Right ventricle myocardium superior (tissue), 1 donor: Measurements from ENCODE around the gene NAA35. TPM values are rescaled to one million over a fixed set of nuclear protein-coding genes. Genes with fewer than 3 reads are reported as not detected.
"Not testable (repeated sequence)": the region's sequence is repeated elsewhere in the genome, so short reads cannot be mapped to it uniquely, and the experiment has no call there.

Experiments used
- ATAC-seq: fragments of 200-7000 bp; cut with Tn5 transposase; one replicate; pipeline ENCODE4 v1.9.1; 2020; ENCODE audit warnings: mild to moderate bottlenecking; ENCODE audit not compliant: poor library complexity
- DNase-seq: peaks from one replicate; pipeline ENCODE4 v3.0.0-alpha.2; 2020
- intact Hi-C: fragments of 100-400 bp; cut with DNase I; formaldehyde crosslinking; loops from one replicate; pipeline ENCODE4 v1.11.2; 2022
- long read RNA-seq: library from polyadenylated mRNA; unstranded; transcript quantifications from one replicate; pipeline ENCODE4 v2.0.0, GENCODE V29; 2021
- total RNA-seq: library from RNA; stranded (reverse); fragmentation: NEBNext Ultra II Directional; extraction: Animal tissue kit (Norgen Biotek cat#: 25700); gene quantifications from one replicate; pipeline ENCODE4 v1.2.1, GENCODE V29; 2021
- donor health status: DM: no; HTN: yes; CAD: no; lungs with severe emphysema.

The NAA35 gene
- 15.5 TPM for total RNA-seq
- long read RNA-seq, transcript NAA35-201 (23 exons, 2,649 nt), result major isoform, 15 of 35 reads
- long read RNA-seq, partial matches to known transcripts, result 4 of 35 reads
- long read RNA-seq, other reads (novel, unspliced or antisense), result 16 of 35 reads

GRCh38 chr9:85940832-85941621, at the start of gene NAA35:
TSS of gene NAA35 (plus strand) at chr9:85941146. CDS start at chr9:85942160, 1,014 bp downstream.
- DNase-seq, result peak; percentile 98
- intact Hi-C loops, result no loop called here
- peak; percentile 99 for ATAC-seq

DNA sequence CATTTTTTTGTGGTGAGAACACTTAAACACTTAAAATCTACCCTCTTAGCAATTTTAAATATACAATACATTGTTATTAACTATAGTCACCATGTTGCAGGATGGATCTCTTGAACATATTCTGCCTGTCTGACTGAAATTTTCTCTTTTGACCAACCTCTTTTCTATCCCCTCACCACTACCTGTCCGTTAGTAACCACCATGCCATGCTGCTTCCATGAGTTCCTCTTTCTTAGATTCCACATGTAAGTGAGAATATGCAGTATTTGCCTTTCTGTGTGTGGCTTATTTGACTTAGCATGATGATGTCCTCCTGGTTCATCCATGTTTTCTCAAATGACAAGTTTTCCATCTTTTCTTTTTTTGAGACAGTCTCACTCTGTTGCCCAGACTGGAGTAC, 48.5 kb upstream of the NAA35 start:
- ATAC-seq (no peak), DNase-seq (no peak)
- intact Hi-C loops, result no loop called here

GRCh38 chr9:85895685-85896084, 45.3 kb upstream of the NAA35 start:
- intact Hi-C loops, result no loop called here
- ATAC-seq, result no peak
- DNase-seq, result no peak

DNA sequence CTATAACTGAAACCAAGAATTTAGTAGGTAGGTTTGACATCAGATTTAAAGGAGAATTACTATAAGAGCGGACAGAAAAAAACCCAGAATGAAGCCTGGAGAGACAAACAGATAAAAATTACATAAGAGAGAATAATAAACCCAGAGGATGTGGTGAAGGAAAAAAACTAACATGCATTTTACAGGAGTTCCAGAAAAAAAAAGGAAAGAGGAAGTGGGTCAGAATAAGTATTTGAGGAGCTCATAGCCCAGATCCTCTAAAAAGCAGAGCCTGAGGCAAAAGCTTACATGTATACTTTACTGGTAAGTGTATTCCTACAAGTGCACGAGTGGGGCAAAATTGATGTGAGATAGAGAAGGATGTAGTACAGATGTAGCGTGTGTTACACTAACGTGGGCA, 43.1 kb upstream of the NAA35 start:
- intact Hi-C loops, result no loop called here
- no peak for ATAC-seq

DNA sequence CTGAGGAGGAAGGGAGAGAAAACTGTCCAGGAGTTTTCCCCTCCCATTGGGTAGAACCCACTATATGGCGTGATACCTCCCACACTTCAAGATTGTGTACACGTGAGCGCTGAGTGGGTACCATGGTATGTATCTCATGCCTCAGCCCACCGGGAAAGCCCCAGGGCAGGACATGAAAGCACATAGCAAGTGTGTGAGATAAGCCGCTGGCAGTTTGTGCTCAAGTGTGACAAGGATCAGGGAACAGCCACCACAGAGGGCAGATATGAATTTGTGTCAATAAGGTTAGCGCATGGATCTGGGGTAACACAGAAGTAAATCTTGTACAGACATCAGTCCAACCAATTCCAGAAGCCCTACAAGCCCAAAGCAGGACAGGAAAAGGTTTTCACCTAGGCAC, 42.6 kb upstream of the NAA35 start:
- intact Hi-C loops, result no loop called here

More for the DNA sequence above, 43.1 kb upstream of the NAA35 start:
- DNase-seq, result no peak

GRCh38 chr9:85899388-85899787, 41.6 kb upstream of the NAA35 start:
- no peak for DNase-seq
- intact Hi-C loops, result no loop called here
- ATAC-seq, result no peak

More for the DNA sequence above, 42.6 kb upstream of the NAA35 start:
- DNase-seq (no peak), ATAC-seq (no peak)

DNA sequence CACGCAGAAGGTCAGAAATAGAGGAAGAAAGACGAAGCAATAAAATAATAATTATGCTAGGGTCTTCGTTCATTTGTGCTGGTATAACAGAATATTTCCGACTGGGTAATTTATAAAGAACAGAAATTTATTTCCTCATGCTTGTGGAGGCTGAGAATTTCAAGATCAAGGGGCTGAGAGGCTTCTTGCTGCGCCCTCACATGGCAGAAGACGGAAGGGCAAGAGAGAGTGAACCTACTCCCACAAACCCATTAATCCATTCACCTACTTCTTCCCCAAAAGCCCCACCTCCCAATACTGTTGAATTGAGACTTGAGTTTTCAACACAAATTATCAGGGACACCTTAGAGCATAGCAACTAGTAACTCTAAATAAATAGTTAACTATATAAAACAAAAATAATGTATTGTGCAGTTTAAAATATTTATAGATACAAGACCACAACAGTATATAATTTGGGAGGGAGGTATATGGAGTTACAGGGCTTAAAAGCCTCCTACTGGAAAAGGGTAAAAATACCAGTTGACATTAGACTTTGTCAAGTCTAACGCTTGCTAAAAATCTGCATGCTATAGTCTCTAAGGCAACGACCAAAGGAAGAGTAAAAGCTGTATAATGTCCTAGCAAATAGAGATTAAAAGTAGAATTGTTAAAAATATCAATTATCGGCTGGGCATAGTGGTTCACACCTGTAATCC, 40.3 kb upstream of the NAA35 start:
- intact Hi-C loops, result no loop called here
- no peak for DNase-seq
- ATAC-seq, result no peak

DNA sequence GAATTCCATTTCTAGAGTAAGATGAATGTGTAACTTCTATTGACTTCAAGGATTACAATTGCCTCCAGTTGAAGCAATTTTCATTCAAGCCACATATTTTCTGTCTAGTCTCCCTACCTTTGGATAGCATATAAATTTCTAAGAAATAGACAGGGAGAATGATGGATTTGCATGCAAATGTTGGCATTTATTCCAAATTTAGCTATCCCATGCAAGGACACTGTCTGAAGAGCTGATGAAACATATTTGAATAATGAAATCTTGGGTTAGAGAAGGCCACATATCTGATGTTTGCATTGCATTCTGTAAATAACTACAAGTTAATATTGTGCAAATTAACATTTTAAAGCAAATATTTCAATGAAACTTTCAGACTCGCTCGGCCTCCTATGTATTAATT, 36.0 kb upstream of the NAA35 start:
- DNase-seq (no peak), ATAC-seq (no peak)
- intact Hi-C loops, result no loop called here

DNA sequence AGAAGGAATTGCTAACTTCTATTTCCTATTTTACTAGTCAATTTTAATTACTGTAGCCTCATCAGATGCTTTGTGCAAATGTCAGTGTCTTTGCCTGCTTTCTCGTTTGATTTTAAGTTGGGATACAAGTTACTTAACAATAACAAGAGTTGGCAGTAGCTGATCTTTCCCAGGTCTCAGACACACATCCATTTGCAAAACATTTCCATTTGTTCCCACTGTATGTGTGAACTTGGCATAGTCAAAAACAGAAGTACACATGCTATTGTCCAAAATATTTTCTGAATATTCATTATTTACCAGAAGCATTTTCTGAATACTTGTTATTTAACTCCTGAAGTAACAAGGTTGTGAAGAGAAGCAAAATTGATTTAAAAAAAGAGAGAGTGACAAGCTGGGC, 35.0 kb upstream of the NAA35 start:
- DNase-seq (no peak), ATAC-seq (no peak)
- intact Hi-C loops, result no loop called here

GRCh38 chr9:85909390-85909789, 31.6 kb upstream of the NAA35 start:
- intact Hi-C loops, result no loop called here
- ATAC-seq, result no peak

GRCh38 chr9:85914108-85914507, 26.8 kb upstream of the NAA35 start:
- ATAC-seq (no peak), DNase-seq (no peak)
- intact Hi-C loops, result no loop called here

More at GRCh38 chr9:85909390-85909789, 31.6 kb upstream of the NAA35 start:
- DNase-seq, result no peak

GRCh38 chr9:85917756-85918155, 23.2 kb upstream of the NAA35 start:
- intact Hi-C loops, result no loop called here
- no peak for ATAC-seq
- DNase-seq, result no peak

DNA sequence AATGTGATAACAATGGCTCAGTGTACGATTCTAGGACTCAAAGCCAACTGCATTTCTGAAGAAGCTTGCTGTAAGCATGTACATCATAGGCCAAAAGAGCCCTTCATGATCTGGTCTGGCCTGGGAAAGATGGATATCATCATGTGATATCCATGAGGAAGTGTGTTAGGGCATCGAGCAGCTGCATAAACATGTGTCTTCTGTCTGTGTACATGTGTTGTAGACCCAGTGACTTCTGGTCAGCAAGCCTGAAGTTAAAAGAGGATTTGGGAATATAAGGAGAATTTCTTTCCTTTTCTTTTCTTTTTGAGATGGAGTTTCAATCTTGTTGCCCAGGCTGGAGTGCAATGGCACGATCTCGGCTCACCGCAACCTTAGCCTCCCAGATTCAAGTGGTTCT, 15.5 kb upstream of the NAA35 start:
- DNase-seq (no peak), ATAC-seq (no peak)
- intact Hi-C loops, result no loop called here

- DNase-seq (no peak), ATAC-seq (peak; percentile 39)
- intact Hi-C loops, result no loop called here
Observed at GRCh38 chr9:85927076-85927475, 13.9 kb upstream of the NAA35 start.

- ATAC-seq, result no peak
- intact Hi-C loops, result no loop called here
- DNase-seq, result no peak
Observed at GRCh38 chr9:85931495-85931894, 9.5 kb upstream of the NAA35 start.

DNA sequence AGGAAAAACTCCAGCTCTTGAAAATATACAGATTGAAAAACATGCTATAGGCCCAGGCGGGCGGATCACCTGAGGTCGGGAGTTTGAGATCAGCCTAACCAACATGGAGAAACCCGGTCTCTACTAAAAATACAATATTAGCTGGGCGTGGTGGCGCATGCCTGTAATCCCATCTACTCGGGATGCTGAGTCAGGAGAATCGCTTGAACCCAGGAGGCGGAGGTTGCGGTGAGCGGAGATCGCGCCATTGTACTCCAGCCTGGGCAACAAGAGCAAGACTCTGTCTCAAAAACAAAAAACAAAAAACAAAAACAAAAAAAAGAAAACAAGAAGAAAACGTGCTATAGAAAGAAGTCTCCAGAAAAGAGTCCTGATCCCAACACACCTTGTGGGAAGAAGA, 5.0 kb upstream of the NAA35 start:
- DNase-seq, intact Hi-C loops, ATAC-seq: not testable (repeated sequence)

GRCh38 chr9:85940275-85940831, 593 bp upstream of the NAA35 start:
- no peak for DNase-seq
- no peak for ATAC-seq
- intact Hi-C loops, result no loop called here

DNA sequence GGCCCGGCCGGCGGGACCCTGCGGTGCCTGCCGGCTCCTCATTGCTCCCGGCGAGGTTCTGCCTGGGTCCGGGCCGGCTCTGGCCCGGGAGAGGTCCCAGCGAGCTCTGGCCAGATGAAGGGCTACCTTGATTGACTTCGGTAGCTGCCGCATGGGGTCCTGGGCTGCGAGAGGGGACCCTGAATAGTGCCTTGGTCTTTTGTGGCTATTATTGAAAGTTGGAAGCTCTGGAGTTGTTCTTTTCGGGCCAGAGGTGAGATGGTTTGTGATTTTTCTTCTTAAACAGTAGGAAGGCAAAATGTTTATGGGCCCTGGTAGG, 635 bp downstream of the NAA35 start:
- intact Hi-C loops, result no loop called here
- no peak for DNase-seq
- ATAC-seq, result no peak

DNA sequence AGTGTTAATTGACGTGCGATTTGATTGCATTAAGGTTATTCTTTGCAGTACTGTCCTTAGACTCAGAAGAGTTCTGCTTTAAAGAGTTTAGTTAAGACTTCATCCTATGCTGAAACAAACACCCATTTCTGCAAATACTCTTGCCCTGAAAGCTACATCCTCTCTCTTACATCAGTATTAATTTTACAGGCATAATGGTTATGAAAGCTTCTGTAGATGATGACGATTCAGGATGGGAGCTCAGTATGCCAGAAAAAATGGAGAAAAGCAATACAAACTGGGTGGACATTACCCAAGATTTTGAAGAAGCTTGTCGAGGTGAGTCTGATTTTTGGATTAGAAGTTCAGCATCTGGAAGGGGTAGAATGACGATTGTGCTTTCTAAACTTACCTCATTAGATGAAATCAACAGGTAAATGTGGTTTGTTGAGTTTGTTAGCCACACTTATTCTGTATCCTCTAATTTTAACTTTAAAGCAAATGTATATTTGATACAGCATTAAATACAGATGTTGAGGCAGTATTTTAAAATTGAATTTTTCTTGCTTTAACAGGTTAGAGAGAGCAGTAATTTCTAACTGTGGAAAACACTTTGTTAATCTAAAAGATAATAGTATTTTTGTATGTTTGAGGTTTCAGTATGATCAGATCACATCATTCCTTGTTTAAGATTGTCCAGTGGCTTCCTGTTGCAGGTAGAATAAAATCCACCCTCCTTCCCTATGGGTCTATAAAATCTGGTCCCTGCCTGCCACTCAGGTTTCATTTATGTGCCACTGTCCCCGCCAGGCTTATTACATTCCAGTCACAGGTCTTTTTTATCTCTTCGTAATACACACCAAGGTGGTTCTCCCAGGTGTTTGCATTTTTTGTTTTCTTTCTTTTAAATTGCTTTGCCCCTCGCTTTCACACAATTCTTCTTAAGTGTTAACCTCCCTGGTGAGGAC, 1.3 kb downstream of the NAA35 start:
- intact Hi-C loops, result no loop called here
- ATAC-seq, result no peak

More for the DNA sequence above, 1.3 kb downstream of the NAA35 start:
- no peak for DNase-seq
